ENCODE measurements around the gene EXOC6B.
A peak's percentile ranks its signal among the peaks of the same experiment; 100 is the strongest.

DNA sequence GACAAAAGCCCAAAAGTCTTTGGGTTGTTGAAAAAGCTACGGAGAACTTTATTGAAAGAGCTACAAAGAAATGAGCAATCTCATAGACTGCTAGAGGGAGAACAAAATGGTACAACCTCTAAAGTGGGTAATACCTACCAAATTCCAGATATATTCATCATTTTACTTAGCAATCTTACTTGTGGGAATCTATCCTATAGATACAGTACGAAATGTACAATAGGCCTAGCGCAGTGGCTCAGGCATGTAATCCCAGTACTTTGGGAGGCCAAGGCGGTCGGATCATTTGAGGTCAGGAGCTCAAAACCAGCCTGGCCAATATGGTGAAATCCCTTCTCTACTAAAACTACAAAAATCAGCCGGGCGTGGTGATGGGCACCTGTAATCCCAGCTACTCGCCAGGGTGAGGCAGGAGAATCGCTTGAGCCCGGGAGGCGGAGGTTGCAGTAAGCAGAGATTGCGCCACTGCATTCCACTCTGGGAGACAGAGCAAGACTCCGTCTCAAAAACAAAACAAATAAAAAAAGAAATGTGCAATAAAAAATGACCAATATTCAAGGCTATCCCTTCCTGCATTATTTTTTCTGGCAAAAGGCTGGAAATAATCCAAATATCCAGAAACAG lies 10.1 kb downstream of the EXOC6B start:
- no peak for TF ChIP-seq POLR2A (IDR thresholded peaks at IDR 0.05)
- TF ChIP-seq, protein P1, sequence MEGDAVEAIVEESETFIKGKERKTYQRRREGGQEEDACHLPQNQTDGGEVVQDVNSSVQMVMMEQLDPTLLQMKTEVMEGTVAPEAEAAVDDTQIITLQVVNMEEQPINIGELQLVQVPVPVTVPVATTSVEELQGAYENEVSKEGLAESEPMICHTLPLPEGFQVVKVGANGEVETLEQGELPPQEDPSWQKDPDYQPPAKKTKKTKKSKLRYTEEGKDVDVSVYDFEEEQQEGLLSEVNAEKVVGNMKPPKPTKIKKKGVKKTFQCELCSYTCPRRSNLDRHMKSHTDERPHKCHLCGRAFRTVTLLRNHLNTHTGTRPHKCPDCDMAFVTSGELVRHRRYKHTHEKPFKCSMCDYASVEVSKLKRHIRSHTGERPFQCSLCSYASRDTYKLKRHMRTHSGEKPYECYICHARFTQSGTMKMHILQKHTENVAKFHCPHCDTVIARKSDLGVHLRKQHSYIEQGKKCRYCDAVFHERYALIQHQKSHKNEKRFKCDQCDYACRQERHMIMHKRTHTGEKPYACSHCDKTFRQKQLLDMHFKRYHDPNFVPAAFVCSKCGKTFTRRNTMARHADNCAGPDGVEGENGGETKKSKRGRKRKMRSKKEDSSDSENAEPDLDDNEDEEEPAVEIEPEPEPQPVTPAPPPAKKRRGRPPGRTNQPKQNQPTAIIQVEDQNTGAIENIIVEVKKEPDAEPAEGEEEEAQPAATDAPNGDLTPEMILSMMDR (IDR thresholded peaks at IDR 0.05), result peak in 1 of 6 experiments; percentile 58

Data from esophagus squamous epithelium (tissue), 4 donors.